Ectodermal cell (in vitro differentiated cells): ENCODE data around the gene NLE1.
A peak's percentile ranks its signal among the peaks of the same experiment; 100 is the strongest.
"Not testable (repeated sequence)": the region's sequence is repeated elsewhere in the genome, so short reads cannot be mapped to it uniquely, and the experiment has no call there.

Experiments used
- H3K27ac ChIP-seq: 2 replicates; pipeline ENCODE4 v1.7.0; 2013; ENCODE audit warnings: mild to moderate bottlenecking, low read depth, low read length; ENCODE audit not compliant: insufficient read depth, poor library complexity, severe bottlenecking
- H3K27me3 ChIP-seq: 2 replicates; pipeline ENCODE4 v1.7.0; 2013; ENCODE audit warnings: mild to moderate bottlenecking, low read length; ENCODE audit not compliant: insufficient read depth, control insufficient read depth, poor library complexity, severe bottlenecking
- H3K36me3 ChIP-seq: one replicate; pipeline ENCODE4 v1.7.0; 2013; ENCODE audit warnings: low read length; ENCODE audit not compliant: control insufficient read depth, insufficient read depth
- H3K4me1 ChIP-seq: one replicate; pipeline ENCODE4 v1.7.0; 2013; ENCODE audit warnings: low read length; ENCODE audit not compliant: control insufficient read depth, insufficient read depth
- H3K4me3 ChIP-seq: 2 replicates; pipeline ENCODE4 v1.7.0; 2013; ENCODE audit warnings: low read depth, low read length, control low read depth; ENCODE audit not compliant: insufficient read depth
- H3K9me3 ChIP-seq: 2 replicates; pipeline ENCODE4 v1.7.0; 2013; ENCODE audit warnings: mild to moderate bottlenecking, low read length, moderate library complexity; ENCODE audit not compliant: control insufficient read depth
- WGBS, 2 experiments: methylation state at CpG; one replicate each; pipeline ENCODE4 v1.1.7; 2013; ENCODE audit warnings: missing lambda C conversion rate in 2 of 2; 5-methylcytosine and 5-hydroxymethylcytosine counted together

The NLE1 gene

DNA sequence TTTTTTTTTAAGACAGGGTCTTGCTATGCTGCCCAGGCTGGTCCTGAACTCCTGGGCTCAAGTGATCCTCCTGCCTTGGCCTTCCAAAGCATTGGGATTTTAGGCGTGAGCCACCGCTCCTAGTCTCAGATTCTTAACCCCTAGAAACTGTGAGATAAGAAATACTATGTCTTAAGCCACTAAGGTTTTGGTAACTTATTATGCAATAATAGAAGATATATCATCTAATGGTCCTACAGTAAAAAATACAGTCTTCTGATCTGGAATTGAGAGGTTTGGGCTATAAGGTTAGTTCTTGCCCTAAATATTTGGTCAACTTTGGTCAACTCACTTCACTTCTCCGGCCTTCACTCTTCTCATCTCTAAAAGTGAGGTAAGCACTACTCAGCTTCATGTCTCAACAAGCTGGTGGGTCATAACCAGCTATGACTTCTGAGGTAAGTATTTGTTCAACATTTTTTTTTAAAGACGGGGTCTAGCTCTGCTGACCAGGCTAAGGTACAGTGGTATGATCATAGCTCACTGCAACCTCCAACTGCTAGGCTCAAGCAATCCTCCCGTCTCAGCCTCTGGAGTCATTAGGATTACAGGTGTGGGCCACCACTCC lies 37.2 kb downstream of the NLE1 start:
- Histone ChIP-seq H3K27ac (no peak overlapping the region), H3K4me3 (no peak overlapping the region), H3K9me3 (no peaks in the 10 kb centered on the region), H3K27me3 (no peaks in the 10 kb centered on the region), H3K4me1 (no peaks in the 10 kb centered on the region), H3K36me3 (peaks cover 9% of the 10 kb centered on the region)
- 93 to 96% methylated on average over 5 of the region's 5 CpGs for WGBS, 2 experiments

DNA sequence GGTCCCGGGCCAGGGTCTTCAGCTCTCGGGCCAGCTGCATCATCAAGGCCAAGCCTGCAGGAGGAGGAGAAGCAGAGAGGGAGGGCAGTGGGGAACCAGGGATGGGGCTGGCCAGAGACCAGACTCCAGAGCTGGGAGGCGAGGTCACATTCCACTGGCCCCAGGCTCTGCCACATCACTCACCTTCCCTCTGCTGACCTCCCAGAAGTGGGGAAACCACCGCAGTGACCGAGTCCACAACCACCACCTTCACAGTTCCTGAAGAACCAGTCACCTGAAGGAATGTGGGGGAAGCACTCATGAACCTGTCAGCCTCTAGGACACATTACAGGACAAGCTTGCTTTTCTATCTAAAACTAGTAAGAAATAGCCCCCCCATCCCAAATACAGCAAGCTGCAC lies 38.8 kb downstream of the NLE1 start:
- H3K4me3 ChIP-seq: no peak overlapping the region
- WGBS, 2 experiments: 93 to 98% methylated on average over 5 of the region's 5 CpGs
- no peak overlapping the region for H3K27ac ChIP-seq
- peaks cover 11% of the 10 kb centered on the region for H3K36me3 ChIP-seq
- no peaks in the 10 kb centered on the region for H3K9me3 ChIP-seq
- no peaks in the 10 kb centered on the region for H3K27me3 ChIP-seq
- no peaks in the 10 kb centered on the region for H3K4me1 ChIP-seq

DNA sequence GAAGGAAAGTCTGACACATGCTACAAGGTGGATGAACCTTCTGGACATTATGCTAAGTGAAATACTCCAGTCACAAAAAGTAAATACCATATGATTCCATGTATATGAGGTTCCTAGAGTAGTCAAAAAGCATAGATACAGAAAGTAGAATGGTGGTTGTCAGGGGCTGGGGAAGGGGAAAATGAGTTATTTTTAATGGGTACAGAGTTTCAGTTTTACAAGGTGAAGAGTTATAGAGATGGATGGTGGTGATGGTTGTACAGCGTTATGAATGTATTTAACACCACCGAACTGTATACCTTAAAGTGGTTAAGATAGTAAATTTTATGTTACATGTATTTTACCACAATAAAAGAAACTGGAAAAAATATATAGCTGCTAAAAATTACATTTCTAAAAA lies 40.4 kb downstream of the NLE1 start:
- Histone ChIP-seq H3K4me1 (no peaks in the 10 kb centered on the region), H3K27ac (no peak overlapping the region), H3K9me3 (no peaks in the 10 kb centered on the region), H3K27me3 (no peaks in the 10 kb centered on the region), H3K36me3 (peaks cover 11% of the 10 kb centered on the region), H3K4me3 (no peak overlapping the region)
- WGBS, 2 experiments: 88 to 100% methylated on average over 1 of the region's 2 CpGs

DNA sequence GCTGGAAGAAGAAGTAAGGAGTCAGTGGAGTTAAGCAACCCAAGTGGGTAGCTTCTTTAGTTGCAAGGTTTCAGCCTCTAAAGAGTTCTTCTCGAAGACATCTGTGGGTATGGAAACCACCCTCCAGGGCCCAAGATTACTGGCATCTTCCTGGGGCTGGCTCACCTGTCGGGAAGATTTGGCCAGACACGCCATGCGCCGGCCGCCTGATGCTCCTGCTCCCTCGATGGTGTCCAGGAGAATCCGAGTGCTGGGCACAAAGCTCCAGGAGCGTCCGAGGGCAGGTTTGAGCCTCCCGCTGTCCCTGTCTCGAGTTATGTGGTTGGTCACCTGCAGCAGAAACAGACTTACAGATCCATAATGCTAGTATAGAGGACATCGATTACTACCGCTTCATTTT lies 41.1 kb downstream of the NLE1 start:
- H3K4me3 ChIP-seq: no peak overlapping the region
- 96% methylated on average over 14 of the region's 14 CpGs for WGBS, 2 experiments
- no peaks in the 10 kb centered on the region for H3K9me3 ChIP-seq
- no peaks in the 10 kb centered on the region for H3K27me3 ChIP-seq
- H3K27ac ChIP-seq: no peak overlapping the region
- H3K36me3 ChIP-seq: peaks cover 11% of the 10 kb centered on the region
- no peaks in the 10 kb centered on the region for H3K4me1 ChIP-seq

DNA sequence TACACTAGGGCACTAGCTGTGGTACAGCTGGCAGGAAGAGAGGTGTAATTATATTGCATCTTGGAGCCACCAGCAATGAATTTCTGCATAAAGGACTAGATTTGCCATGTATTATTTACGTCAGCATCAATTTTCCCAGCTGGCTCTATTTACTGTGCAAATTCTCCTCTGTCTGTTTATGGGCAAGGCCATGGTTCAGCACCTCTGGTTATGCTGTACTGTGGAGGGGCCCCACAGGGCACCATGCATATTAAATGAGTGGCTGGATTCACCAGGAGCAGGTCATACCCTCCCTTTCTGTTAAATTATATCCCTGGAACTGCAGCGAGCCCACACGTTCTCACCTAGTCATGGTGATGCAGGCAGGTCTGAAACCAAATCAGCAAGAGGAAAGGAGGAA lies 42.2 kb downstream of the NLE1 start:
- no peak overlapping the region for H3K4me3 ChIP-seq
- peaks cover 8% of the 10 kb centered on the region for H3K36me3 ChIP-seq
- no peak overlapping the region for H3K27ac ChIP-seq

DNA sequence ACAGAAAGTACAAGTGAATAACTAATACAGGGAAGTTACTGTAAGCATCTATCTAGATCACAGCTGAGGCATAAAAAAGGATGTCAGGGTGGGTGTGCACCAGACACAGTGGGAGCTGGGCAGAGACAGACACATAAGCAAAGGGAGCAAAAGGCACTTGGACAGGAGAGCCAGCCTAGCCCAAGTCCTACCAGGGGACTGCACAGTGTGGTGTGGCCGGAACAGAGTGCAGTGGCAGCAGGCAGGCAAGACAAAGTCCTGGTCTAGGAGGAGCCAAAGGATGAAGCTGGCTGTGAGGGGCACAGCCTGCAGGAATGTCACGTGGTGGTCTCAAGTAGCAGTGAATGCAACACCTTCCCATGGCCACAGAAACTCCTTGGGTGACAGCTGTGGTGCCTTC lies 44.3 kb downstream of the NLE1 start:
- Histone ChIP-seq H3K9me3 (no peaks in the 10 kb centered on the region), H3K4me3 (no peak overlapping the region), H3K36me3 (peaks cover 8% of the 10 kb centered on the region), H3K4me1 (no peaks in the 10 kb centered on the region), H3K27me3 (no peaks in the 10 kb centered on the region), H3K27ac (no peak overlapping the region)
- 83 to 84% methylated on average over 2 of the region's 2 CpGs for WGBS, 2 experiments

More for the DNA sequence above, 42.2 kb downstream of the NLE1 start:
- Histone ChIP-seq H3K4me1 (no peaks in the 10 kb centered on the region), H3K27me3 (no peaks in the 10 kb centered on the region), H3K9me3 (no peaks in the 10 kb centered on the region)
- 93 to 95% methylated on average over 3 of the region's 3 CpGs for WGBS, 2 experiments

DNA sequence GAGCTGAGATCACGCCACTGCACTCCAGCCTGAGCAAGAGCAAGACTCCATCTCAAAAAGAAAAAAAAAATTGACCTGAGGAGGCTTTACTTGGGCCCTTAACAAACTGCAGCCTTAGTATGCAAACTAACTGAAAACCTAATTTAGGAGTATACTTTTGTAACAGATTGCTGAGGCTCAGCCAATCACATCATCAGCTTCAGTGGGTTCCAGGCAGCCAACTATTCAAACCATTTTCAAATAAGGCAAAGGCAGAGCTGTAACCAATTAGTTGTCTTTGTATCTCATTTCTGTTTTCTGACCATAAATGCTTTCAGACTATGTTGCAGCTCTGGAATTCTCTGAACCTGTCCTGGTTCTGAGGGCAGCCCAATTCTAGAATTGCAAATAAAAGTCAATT lies 46.4 kb downstream of the NLE1 start:
- 95% methylated on average over 1 of the region's 1 CpG for WGBS, 2 experiments
- no peaks in the 10 kb centered on the region for H3K9me3 ChIP-seq
- H3K27me3 ChIP-seq: no peaks in the 10 kb centered on the region
- no peaks in the 10 kb centered on the region for H3K4me1 ChIP-seq
- H3K4me3 ChIP-seq: no peak overlapping the region
- no peak overlapping the region for H3K27ac ChIP-seq
- H3K36me3 ChIP-seq: peaks cover 3% of the 10 kb centered on the region

DNA sequence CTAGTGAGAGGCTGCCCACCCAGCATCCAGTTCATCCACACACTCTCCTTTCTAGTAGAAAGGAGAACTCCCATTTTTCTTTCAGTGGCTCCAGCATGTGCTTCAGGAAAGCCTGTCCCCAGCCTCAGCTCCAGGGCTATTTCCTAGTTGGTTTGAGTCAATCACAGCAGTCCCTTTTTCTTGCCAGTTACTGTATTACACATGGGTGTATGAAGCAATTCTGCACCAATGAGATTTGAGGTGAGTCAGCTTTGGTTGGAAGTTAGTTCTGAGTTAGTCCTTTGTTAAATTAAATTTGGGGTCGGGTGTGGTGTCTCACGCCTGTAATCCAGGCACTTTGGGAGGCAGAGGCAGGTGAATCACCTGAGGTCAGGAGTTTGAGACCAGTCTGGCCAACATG lies 47.2 kb downstream of the NLE1 start:
- 86 to 89% methylated on average over 2 of the region's 2 CpGs for WGBS, 2 experiments
- Histone ChIP-seq H3K27ac (no peak overlapping the region), H3K36me3 (peaks cover 3% of the 10 kb centered on the region), H3K27me3 (peaks cover under 1% of the 10 kb centered on the region), H3K4me3 (no peak overlapping the region), H3K4me1 (no peaks in the 10 kb centered on the region), H3K9me3 (no peaks in the 10 kb centered on the region)

DNA sequence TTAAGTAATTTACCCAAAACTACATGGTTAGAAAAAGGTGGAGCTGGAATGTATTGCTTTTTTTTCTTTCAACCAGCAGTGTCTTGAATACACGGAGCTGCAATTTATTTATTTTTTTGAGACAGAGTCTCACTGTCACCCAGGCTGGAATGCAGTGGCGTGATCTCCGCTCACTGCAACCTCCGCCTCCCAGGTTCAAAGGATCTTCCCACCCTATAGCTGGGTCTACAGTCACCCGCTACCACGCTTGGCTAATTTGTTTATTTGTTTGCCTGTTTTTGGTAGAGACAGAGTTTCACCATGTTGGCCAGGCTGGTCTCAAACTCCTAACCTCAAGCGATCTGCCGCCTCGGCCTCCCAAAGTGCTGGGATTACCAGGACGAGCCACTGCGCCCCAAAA lies 51.4 kb downstream of the NLE1 start:
- not testable (repeated sequence) for H3K9me3 ChIP-seq, H3K36me3 ChIP-seq, H3K4me3 ChIP-seq, H3K4me1 ChIP-seq, H3K27ac ChIP-seq
- WGBS, 2 experiments: 95 to 96% methylated on average over 11 of the region's 11 CpGs
- H3K27me3 ChIP-seq: peaks cover 24% of the 10 kb centered on the region

DNA sequence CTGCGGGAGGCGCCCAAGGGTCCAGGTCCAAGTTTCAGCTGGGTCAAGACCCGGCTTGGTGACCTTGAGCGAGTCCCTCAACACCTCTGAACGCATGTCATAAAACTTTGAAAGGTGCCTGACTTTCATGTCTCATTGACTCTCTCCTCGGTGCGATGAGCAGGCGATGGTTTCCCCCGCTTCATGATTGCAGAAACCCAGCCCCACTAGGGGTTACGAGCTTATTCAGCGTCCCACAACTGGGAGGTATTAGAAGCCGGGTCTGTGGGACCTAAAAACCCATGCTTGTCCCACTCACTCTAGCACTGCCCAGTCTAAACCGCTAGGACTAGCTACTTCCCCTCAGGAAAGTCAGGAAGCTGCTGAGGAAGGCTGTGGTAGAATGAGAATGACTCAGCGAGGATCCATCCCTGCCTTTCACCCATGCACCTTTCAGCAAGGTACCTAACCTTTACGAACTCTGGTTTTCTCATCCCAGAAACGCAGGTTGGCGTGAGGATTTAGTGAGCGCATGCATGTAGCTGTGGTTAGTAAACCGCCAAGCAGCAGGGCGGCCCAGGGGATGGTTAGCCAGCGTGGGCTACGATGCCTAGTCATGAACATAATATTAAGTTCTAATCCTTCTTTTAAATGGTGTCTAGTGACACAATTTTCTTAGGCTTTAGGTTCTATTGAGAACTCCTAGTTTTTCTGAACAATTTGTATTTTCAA lies 52.4 kb downstream of the NLE1 start:
- H3K4me3 ChIP-seq: peak overlapping the region; percentile 20
- no peaks in the 10 kb centered on the region for H3K9me3 ChIP-seq
- WGBS, 2 experiments: 54 to 56% methylated on average over 22 of the region's 22 CpGs
- H3K27me3 ChIP-seq: peaks cover 24% of the 10 kb centered on the region
- H3K4me1 ChIP-seq: peaks cover 5% of the 10 kb centered on the region
- no peaks in the 10 kb centered on the region for H3K36me3 ChIP-seq
- H3K27ac ChIP-seq: no peak overlapping the region
